ENCODE results near the gene TMEM164. TPM values are rescaled to one million over a fixed set of nuclear protein-coding genes. Genes with fewer than 3 reads are reported as not detected.

TMEM164 gene
- total and polyA plus RNA-seq, 2 of the 4 experiments (the other 2 are of a cell fraction): 6.3 to 7.1 TPM

GRCh38 chrX:110037178-110037577 lies 34.3 kb downstream of the TMEM164 start:
- H2BK20ac ChIP-seq (ENCODE audit: low read depth, low read length): no peak overlapping the region
- H3K56ac ChIP-seq (ENCODE audit: extremely low read depth, insufficient read depth, low read length): no peak overlapping the region
- ChIA-PET CTCF (no interaction called here), POLR2A (ENCODE audit: unreplicated experiment) (no interaction called here)
- H2AFZ ChIP-seq (replicated peaks; ENCODE audit: low read length, poor library complexity): no peak overlapping the region
- no peak overlapping the region for H3K23ac ChIP-seq (ENCODE audit: low read depth, low read length)
- H4K91ac ChIP-seq (ENCODE audit: insufficient read depth, low read depth, low read length): no peak overlapping the region
- no TSS peak for BruUV-seq (replicated peaks)
- no peak overlapping the region for H3K14ac ChIP-seq (replicated peaks; ENCODE audit: low read depth, low read length)
- H4K5ac ChIP-seq (ENCODE audit: low read depth, low read length): no peak overlapping the region
- no peak overlapping the region for H2BK15ac ChIP-seq (ENCODE audit: low read depth, low read length)
- H3K9me1 ChIP-seq (ENCODE audit: insufficient read depth, low read length): peaks cover 4% of the 10 kb centered on the region; the same call in 1 of the 2 replicates
- H2BK120ac ChIP-seq (ENCODE audit: low read depth, low read length): no peak overlapping the region
- 80% methylated on average over 1 of the region's 2 CpGs; no CpG with 5 or more reads in 1 of the 2 experiments for WGBS, 2 experiments (ENCODE audit: extremely low coverage in 2 of 2, insufficient read length in 1 of 2)
- no peak overlapping the region for H3K4me3 ChIP-seq (ENCODE audit: insufficient read depth, low read depth, low read length)
- H3K4me1 ChIP-seq (ENCODE audit: control insufficient read depth, insufficient read depth, low read length): no peaks in the 10 kb centered on the region
- no peak overlapping the region for H2AK5ac ChIP-seq (ENCODE audit: low read depth, low read length)
- DNase-seq: no peak
- H3K4me2 ChIP-seq (ENCODE audit: low read depth, low read length): no peak overlapping the region
- intact Hi-C loops (cut with micrococcal nuclease) (no loop called here), dilution Hi-C loops (cut with HindIII; ENCODE audit: low sequenced_read_pairs, unreplicated experiment) (no loop called here), in situ Hi-C loops (cut with MboI; ENCODE audit: low sequenced_read_pairs) (no loop called here)
- no peak overlapping the region for H2AK9ac ChIP-seq (replicated peaks; ENCODE audit: low read depth, low read length, poor library complexity)
- H3K18ac ChIP-seq (ENCODE audit: low read depth, low read length): no peak overlapping the region
- H4K20me1 ChIP-seq (ENCODE audit: insufficient read depth, low read length): no peaks in the 10 kb centered on the region
- no peak overlapping the region for H3K9ac ChIP-seq (ENCODE audit: low read depth, low read length)
- no peaks in the 10 kb centered on the region for H3K79me1 ChIP-seq (ENCODE audit: low read depth in 1 of 2, low read length in 2 of 2)
- peaks cover 2% of the 10 kb centered on the region; the same call in 1 of the 2 replicates for H3K27me3 ChIP-seq (ENCODE audit: control insufficient read depth, insufficient read depth, low read length)
- no peak overlapping the region for H3K4ac ChIP-seq (ENCODE audit: low read depth, low read length)
- no peaks in the 10 kb centered on the region for H3K36me3 ChIP-seq (ENCODE audit: control insufficient read depth, insufficient read depth, low read length)
- no peaks in the 10 kb centered on the region for H3K9me3 ChIP-seq (ENCODE audit: control insufficient read depth, insufficient read depth, low read length)
- no peak for ATAC-seq (ENCODE audit: low read depth)
- TF ChIP-seq POLR2A (IDR thresholded peaks at IDR 0.05; ENCODE audit: low read depth, low read length) (no peak), RFX5 (IDR thresholded peaks at IDR 0.05; ENCODE audit: low read depth, low read length) (no peak), ELK1 (IDR thresholded peaks at IDR 0.05; ENCODE audit: borderline replicate concordance, low read depth, low read length) (no peak), SMC3 (IDR thresholded peaks at IDR 0.05; ENCODE audit: low read depth, low read length) (no peak), CEBPB (IDR thresholded peaks at IDR 0.05; ENCODE audit: low read depth, low read length) (no peak)
- H3K27ac ChIP-seq (ENCODE audit: insufficient read depth, low read length): no peak overlapping the region
- no peak overlapping the region for H2BK5ac ChIP-seq (ENCODE audit: low read depth, low read length, poor library complexity, severe bottlenecking)
- no peak overlapping the region for H4K8ac ChIP-seq (ENCODE audit: low read depth in 2 of 2, low read length in 2 of 2)

Measured in IMR-90 (cell line).